HG02678 (cell line): ENCODE data around the gene KCNK6.
"Not testable (repeated sequence)": the region's sequence is repeated elsewhere in the genome, so short reads cannot be mapped to it uniquely, and the experiment has no call there.

ENCODE experiments used
- ATAC-seq: cut with Tn5 transposase; IDR thresholded peaks from one replicate; pipeline ENCODE4 v1.9.1; 2021; ENCODE audit warnings: mild to moderate bottlenecking, moderate library complexity; ENCODE audit not compliant: unreplicated experiment

Gene KCNK6

GRCh38 chr19:38321646-38322196 lies 2.1 kb downstream of the KCNK6 start:
- no peak for ATAC-seq

GRCh38 chr19:38323291-38323690 lies 3.6 kb downstream of the KCNK6 start:
- no peak for ATAC-seq

GRCh38 chr19:38324431-38324830 lies 4.8 kb downstream of the KCNK6 start:
- no peak for ATAC-seq

- ATAC-seq: no peak
Measured at GRCh38 chr19:38326591-38326990, 6.9 kb downstream of the KCNK6 start.

- ATAC-seq: no peak
Measured at GRCh38 chr19:38329651-38330050, 10.0 kb downstream of the KCNK6 start.

- no peak for ATAC-seq
Measured at GRCh38 chr19:38331728-38332127, 12.1 kb downstream of the KCNK6 start.

GRCh38 chr19:38333245-38333644 lies 13.6 kb downstream of the KCNK6 start:
- no peak for ATAC-seq

- ATAC-seq: peak; percentile 68
Measured at GRCh38 chr19:38335949-38336637, 16.4 kb downstream of the KCNK6 start.

- peak; percentile 50 for ATAC-seq
Measured at GRCh38 chr19:38336638-38337359, 17.2 kb downstream of the KCNK6 start.

GRCh38 chr19:38337360-38337653 lies 17.7 kb downstream of the KCNK6 start:
- ATAC-seq: no peak

- ATAC-seq: not testable (repeated sequence)
Measured at GRCh38 chr19:38339011-38339410, 19.4 kb downstream of the KCNK6 start.

GRCh38 chr19:38340927-38341326 lies 21.3 kb downstream of the KCNK6 start:
- no peak for ATAC-seq

GRCh38 chr19:38346837-38347236 lies 27.2 kb downstream of the KCNK6 start:
- ATAC-seq: no peak

GRCh38 chr19:38350883-38351282 lies 31.2 kb downstream of the KCNK6 start:
- no peak for ATAC-seq

- no peak for ATAC-seq
Measured at GRCh38 chr19:38351865-38352395, 32.3 kb downstream of the KCNK6 start.

GRCh38 chr19:38352611-38353010 lies 33.0 kb downstream of the KCNK6 start:
- ATAC-seq: no peak

GRCh38 chr19:38355728-38356725 lies 36.4 kb downstream of the KCNK6 start:
- ATAC-seq: no peak

- ATAC-seq: no peak
Measured at GRCh38 chr19:38358071-38358470, 38.4 kb downstream of the KCNK6 start.

GRCh38 chr19:38359242-38360021 lies 39.8 kb downstream of the KCNK6 start:
- no peak for ATAC-seq

- no peak for ATAC-seq
Measured at GRCh38 chr19:38360351-38360750, 40.7 kb downstream of the KCNK6 start.
